HG02642 (cell line): ENCODE measurements around the gene GRK4.

Experiments
- ATAC-seq: cut with Tn5 transposase; IDR thresholded peaks from one replicate; pipeline ENCODE4 v1.9.1; 2021; ENCODE audit warnings: mild to moderate bottlenecking; ENCODE audit not compliant: unreplicated experiment, poor library complexity

GRK4 gene

DNA sequence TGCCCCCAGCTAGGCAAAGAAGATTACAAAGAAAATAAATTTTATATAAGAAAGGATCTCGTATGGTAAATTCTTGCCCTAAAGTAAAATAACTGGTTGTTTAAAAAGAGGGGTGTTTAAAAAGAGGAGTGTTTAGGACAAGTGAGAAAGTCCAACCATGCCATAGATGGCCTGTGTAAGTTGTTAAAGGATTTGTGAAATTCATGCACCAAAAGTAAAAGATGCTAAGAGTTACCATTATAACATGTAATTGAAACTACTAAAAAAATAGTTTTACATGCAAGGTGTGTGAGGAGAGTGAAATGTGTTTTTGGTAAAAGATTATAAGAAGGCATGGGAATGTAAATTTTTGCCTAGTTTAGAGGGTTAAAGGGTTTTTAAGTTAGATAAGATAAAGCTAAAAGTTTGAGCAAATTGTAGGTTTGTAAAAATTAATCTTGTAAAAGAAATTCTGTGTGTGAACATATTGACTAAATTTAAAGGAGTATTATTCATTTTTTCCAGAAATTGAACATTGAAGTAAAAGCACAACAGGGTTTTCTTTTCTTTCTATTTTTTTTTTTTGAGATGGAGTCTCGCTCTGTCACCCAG is 90.9 kb downstream of the GRK4 start:
- no peak for ATAC-seq

DNA sequence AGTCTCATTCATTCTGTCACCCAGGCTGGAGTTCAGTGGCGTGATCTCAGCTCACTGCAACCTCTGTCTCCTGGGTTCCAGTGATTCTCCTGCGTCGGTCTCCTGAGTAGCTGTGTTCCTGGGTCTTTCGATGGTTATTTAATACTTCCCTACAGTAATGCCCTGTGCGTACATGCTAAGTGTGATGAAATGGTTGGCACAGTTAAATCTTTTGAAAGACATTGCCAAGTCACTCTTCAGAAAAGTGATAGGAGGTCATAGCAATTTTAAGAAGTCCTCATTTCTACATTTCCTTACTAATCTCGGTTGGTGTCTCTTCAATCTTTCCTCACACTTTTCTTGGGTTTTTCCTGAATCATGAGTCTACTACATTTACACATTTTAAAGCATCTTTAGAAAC is 96.6 kb downstream of the GRK4 start:
- ATAC-seq = no peak

DNA sequence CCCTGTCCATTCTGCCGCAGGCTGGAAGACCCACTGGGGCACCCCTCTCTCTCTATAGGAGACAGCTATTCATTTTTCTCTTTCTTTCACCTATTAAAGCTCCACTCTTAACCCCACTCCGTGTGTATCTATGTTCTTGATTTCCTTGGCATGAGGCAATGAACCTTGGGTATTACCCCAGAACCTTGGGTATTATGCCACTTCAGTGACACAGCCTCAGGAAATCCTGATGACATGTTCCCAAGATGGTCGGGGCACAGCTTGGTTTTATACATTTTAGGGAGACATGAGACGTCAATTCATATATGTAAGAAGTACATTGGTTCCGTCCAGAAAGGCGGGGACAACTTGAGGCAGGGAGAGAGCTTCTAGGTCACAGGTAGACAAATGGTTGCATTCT is 97.6 kb downstream of the GRK4 start:
- ATAC-seq = no peak

DNA sequence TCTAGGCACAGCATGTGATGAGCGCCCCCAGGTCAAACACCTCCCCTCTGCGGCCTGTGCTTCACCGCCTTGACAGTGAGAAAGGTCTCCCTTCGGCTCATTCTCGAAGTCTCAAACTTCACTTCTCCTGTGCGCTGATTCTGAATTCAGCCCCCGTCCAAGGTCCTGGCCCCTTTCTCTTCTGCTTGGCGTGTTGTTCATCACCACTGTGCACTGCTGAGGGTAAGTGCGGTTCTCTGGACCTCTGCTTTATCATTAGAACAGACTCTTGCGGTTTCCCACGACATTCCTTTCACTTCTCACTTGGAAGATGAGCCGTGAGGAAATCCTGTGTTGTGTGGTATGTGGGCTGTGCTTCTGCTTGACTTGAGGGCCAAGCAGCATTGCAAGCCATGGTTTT is 99.1 kb downstream of the GRK4 start:
- no peak for ATAC-seq

DNA sequence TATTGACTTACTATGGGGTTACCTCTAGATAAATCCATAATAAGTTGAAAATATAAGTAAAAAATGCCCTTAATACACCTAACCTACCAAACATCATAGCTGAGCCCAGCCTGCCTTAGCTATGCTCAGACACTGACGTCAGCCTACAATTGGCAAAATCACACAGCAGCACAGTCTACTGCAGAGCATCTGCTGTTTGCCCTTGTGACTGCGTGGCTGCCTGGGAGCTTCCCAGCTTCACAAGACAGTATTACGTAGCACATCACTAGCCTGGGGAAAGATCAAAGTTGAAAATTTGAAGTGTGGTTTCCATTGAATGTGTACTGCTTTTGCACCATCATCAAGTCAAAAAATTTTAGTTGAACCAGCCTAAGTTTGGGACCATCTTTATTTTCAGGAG is 102.2 kb downstream of the GRK4 start:
- no peak for ATAC-seq

DNA sequence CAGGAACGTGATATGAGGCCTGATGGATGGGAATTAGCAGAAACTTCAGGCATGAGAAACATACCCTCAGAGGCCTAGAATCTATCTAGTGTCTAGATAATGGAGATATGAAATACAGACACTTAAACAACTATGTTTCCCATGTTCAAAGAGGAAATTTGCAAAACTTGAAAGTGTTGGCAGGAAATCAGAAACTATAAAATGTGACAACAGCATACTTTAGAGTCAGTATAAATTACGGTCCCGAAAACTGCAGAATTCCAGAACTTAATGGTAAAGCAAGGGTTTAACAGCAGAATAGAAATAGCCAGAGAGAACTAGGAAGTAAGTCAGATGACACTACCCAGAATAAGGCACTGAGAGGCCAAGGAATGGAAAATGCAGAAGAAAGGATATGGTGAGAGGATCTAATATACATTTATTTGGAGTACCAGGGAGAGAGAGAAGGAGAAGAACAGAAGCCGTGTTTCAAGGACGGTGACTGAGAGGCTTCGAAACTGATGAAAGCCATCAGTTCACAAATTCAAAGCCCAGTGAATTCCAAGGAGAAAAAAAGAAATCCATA is 103.5 kb downstream of the GRK4 start:
- ATAC-seq = no peak

DNA sequence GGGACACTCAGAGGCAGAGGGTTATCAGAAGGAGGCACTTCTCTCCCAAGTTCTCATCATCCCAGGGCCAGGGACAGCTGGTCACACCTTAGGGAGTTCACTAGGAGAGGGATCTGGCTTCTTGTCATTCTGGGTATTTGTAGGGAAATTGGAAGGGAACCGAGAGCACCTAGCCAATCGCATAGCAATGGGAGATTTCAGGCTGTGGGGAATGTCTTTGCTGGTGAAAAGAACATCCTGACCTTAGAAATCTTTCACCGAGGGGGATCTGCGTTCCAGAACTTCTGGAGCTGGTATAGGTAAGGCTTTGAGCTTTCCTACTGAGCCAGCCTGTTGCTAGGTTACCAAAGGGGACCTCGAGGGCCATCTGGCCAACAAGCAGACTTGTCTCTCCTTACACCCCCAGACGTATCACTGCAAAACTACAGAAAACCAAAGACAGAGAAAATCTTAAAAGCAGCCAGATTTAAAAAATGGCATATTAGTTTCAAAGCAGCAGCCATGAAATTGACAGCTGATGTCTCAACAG is 104.2 kb downstream of the GRK4 start:
- ATAC-seq = no peak

DNA sequence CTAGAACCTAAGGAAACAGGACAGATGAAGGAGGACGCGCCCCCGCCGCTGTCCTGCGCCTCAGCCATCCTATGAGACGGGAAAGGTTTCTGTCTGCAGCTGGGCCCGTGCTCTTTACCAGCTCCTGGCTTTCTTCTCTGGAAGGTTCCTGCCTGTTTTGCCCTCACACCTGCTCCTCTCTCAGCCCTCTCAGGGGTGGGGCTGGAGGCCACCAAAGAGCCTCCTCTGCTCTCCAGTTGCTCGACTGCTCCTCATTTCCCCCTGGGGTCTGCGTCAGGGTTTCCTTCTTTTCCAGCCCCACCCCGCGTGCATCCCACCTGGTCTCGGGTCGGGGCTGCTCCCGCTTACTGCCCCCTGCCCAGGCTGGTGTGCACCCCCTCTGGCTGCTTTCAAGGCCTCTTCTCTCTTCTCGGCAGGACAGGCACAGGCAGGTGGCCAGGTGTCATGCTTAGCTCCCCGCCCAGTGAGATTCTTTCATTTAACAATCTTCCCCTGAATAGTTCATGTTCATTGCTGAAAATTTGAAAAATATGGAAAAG is 106.4 kb downstream of the GRK4 start:
- no peak for ATAC-seq

DNA sequence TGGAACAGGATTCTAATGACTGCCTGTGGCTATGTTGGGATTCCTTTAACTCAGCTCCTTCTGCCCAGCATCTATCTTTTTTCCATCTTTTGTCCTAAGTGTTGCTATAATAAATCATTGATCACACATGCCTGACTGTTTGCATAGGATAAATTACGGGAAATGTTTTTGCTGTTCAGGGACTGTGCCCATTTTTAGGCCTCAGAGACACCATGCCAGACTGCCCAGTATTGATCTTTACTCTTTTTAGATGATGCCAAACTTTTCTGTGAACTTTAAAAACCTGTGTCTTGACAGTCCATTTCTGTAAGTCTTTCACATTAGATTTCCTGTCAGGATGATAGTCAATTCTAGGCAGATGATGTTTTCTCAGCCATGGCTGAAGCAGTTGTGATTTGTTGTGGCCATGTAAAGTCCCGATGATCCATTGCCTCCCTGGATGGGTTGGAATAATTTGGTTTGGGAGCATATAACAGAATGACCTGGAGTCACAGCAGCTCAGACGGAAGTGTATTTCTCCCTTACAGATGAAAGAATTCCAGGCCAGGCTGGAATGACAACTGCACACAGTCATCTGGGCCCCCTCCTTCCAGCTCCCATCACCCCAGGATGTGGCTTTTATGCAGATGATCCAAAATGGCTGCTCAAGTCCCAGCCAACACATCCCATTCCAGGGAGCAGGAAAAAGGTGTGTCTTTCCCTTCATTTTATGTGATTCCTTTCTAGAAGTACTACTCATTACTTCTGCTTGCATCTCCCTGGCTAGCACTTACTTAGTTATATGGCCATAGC is 107.5 kb downstream of the GRK4 start:
- ATAC-seq = no peak

DNA sequence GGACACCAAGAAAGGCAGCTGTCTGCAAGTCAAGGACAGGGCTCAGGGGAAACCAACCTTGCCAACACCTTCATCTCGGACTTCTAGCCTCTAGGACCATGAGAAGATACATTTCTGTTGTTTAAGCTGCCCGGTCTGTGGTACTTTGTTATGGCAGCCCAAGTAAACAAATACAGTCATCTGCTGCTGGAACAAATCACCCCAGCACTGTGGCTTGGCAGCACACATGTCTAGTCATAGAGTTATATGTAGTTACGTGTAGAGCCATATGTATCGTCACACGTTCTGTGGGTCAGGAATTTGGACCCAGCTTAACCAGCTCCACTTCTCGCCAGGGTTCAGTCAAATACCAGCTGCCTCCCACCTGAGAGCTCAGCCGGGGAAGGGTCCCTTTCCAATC is 108.4 kb downstream of the GRK4 start:
- ATAC-seq = no peak

DNA sequence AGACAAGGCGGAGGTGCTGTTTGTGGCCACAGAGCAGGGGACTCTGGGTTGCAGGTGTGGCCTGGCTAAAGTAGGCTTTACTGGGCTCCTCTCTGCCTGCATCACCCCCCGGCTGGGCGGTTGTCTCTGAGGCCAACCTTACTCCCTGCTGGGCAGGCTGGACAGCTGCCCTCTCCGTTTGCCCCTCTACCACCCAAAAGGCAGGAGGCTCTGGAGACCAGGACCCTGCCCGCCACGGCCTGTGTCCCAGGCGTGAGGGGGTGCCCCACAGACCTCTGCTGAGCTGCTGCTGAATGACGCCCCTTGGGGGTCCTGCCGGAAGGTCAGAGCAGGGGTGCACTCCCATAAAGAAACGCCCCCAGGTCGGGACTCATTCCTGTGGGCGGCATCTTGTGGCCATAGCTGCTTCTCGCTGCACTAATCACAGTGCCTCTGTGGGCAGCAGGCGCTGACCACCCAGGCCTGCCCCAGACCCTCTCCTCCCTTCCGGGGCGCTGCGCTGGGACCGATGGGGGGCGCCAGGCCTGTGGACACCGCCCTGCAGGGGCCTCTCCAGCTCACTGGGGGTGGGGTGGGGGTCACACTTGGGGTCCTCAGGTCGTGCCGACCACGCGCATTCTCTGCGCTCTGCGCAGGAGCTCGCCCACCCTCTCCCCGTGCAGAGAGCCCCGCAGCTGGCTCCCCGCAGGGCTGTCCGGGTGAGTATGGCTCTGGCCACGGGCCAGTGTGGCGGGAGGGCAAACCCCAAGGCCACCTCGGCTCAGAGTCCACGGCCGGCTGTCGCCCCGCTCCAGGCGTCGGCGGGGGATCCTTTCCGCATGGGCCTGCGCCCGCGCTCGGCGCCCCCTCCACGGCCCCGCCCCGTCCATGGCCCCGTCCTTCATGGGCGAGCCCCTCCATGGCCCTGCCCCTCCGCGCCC is 110.0 kb downstream of the GRK4 start:
- peak; percentile 37 for ATAC-seq

DNA sequence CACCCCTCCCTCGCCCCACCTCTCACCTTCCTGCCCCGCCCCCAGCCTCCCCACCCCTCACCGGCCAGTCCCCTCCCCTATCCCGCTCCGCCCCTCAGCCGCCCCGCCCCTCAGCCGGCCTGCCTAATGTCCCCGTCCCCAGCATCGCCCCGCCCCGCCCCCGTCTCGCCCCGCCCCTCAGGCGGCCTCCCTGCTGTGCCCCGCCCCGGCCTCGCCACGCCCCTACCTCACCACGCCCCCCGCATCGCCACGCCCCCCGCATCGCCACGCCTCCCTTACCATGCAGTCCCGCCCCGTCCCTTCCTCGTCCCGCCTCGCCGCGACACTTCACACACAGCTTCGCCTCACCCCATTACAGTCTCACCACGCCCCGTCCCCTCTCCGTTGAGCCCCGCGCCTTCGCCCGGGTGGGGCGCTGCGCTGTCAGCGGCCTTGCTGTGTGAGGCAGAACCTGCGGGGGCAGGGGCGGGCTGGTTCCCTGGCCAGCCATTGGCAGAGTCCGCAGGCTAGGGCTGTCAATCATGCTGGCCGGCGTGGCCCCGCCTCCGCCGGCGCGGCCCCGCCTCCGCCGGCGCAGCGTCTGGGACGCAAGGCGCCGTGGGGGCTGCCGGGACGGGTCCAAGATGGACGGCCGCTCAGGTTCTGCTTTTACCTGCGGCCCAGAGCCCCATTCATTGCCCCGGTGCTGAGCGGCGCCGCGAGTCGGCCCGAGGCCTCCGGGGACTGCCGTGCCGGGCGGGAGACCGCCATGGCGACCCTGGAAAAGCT is 110.9 kb downstream of the GRK4 start, which contains the start of the genes HTT and HTT-AS:
Gene HTT (plus strand): TSS at position 604 of the 768 bp plus-strand sequence. CDS start 145 bp downstream, at position 749.
Gene HTT-AS (minus strand): TSS at position 461 of the 768 bp plus-strand sequence.
- ATAC-seq = peak; percentile 83

DNA sequence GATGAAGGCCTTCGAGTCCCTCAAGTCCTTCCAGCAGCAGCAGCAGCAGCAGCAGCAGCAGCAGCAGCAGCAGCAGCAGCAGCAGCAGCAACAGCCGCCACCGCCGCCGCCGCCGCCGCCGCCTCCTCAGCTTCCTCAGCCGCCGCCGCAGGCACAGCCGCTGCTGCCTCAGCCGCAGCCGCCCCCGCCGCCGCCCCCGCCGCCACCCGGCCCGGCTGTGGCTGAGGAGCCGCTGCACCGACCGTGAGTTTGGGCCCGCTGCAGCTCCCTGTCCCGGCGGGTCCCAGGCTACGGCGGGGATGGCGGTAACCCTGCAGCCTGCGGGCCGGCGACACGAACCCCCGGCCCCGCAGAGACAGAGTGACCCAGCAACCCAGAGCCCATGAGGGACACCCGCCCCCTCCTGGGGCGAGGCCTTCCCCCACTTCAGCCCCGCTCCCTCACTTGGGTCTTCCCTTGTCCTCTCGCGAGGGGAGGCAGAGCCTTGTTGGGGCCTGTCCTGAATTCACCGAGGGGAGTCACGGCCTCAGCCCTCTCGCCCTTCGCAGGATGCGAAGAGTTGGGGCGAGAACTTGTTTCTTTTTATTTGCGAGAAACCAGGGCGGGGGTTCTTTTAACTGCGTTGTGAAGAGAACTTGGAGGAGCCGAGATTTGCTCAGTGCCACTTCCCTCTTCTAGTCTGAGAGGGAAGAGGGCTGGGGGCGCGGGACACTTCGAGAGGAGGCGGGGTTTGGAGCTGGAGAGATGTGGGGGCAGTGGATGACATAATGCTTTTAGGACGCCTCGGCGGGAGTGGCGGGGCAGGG is 111.7 kb downstream of the GRK4 start:
- peak; percentile 16 for ATAC-seq

DNA sequence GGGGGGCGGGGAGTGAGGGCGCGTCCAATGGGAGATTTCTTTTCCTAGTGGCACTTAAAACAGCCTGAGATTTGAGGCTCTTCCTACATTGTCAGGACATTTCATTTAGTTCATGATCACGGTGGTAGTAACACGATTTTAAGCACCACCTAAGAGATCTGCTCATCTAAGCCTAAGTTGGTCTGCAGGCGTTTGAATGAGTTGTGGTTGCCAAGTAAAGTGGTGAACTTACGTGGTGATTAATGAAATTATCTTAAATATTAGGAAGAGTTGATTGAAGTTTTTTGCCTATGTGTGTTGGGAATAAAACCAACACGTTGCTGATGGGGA is 112.2 kb downstream of the GRK4 start:
- no peak for ATAC-seq

DNA sequence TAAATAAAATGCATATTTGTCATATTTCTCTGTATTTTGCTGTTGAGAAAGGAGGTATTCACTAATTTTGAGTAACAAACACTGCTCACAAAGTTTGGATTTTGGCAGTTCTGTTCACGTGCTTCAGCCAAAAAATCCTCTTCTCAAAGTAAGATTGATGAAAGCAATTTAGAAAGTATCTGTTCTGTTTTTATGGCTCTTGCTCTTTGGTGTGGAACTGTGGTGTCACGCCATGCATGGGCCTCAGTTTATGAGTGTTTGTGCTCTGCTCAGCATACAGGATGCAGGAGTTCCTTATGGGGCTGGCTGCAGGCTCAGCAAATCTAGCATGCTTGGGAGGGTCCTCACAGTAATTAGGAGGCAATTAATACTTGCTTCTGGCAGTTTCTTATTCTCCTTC is 114.4 kb downstream of the GRK4 start:
- peak; percentile 20 for ATAC-seq

DNA sequence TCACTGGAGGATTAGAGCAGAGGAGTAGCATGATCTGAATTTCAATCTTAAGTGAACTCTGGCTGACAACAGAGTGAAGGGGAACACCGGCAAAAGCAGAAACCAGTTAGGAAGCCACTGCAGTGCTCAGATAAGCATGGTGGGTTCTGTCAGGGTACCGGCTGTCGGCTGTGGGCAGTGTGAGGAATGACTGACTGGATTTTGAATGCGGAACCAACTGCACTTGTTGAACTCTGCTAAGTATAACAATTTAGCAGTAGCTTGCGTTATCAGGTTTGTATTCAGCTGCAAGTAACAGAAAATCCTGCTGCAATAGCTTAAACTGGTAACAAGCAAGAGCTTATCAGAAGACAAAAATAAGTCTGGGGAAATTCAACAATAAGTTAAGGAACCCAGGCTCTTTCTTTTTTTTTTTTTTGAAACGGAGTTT is 116.3 kb downstream of the GRK4 start:
- ATAC-seq = peak; percentile 28

DNA sequence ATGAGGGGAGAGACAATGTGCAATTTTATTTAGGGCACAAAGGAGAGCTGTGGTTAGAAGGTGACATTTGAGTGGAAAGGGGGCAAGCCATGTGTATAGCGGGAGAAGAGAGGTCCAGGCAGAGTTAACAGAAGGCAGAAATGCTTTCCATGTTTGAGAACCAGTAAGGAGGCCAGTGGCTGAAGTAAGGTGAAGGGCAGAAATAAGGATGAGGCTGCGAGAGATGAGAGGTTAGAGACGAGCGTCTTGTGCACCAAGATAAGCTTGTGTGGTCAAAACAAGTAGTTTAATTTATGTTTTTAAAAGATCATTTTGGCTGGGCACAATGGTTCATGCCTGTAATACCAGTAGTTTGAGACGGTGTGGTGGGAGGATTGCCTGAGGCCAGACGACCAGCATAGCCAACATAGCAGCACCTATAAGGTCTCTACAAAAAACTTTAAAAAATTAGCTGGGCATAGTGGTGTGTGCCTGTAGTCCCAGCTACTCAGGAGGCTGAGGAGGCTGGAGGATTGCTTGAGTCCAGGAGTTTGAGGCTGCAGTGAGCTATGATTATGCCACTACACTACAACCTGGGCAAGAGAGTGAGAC is 119.6 kb downstream of the GRK4 start:
- ATAC-seq = no peak

DNA sequence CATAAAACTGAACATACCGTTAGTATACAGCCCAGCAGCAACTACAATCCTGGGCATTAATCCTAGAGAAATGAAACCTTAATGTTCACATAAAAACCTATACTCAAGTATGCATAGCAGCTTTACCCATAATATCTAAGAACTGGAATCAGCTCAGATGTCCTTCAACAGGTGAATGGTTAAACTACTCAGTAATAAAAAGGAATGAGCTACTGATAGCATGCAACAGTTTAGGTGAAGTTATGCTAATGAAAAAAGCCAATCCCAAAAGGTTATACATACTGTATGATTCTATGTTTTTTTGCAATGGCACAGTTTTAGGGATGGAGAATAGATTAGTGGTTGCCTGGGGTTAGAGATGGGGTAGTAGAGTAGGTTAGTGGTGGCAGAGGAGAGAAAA is 120.4 kb downstream of the GRK4 start:
- ATAC-seq = no peak
